Measurements from ENCODE around the gene BRD7.

DNA sequence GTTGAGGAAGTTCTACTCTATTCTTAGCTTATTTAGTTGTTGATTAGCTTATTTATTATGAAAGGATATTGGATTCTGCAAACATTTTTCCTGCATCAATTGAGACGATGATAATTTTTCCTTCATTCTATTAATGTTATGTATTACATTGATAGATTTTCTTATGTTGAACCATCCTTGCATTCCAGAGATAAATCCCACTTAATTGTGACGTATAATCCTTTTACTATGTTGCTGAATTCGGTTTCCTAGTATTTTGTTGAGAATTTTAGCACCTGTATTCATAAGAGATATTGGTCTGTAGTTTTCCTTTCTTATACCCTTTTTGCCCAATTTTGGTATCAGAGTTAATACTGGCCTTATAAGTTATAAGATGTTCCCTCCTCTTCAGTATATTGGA lies 47.6 kb upstream of the BRD7 start:
- TF ChIP-seq, protein P1, sequence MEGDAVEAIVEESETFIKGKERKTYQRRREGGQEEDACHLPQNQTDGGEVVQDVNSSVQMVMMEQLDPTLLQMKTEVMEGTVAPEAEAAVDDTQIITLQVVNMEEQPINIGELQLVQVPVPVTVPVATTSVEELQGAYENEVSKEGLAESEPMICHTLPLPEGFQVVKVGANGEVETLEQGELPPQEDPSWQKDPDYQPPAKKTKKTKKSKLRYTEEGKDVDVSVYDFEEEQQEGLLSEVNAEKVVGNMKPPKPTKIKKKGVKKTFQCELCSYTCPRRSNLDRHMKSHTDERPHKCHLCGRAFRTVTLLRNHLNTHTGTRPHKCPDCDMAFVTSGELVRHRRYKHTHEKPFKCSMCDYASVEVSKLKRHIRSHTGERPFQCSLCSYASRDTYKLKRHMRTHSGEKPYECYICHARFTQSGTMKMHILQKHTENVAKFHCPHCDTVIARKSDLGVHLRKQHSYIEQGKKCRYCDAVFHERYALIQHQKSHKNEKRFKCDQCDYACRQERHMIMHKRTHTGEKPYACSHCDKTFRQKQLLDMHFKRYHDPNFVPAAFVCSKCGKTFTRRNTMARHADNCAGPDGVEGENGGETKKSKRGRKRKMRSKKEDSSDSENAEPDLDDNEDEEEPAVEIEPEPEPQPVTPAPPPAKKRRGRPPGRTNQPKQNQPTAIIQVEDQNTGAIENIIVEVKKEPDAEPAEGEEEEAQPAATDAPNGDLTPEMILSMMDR (conservative IDR thresholded peaks at IDR 0.05 in 1 of 2, IDR thresholded peaks at IDR 0.05 in 1 of 2; ENCODE audit: extremely low read depth in 1 of 2, insufficient read depth in 1 of 2, low read depth in 1 of 2, low read length in 2 of 2), result no peak
- no peak for TF ChIP-seq EZH2 (IDR thresholded peaks at IDR 0.05; ENCODE audit: borderline replicate concordance, low read length)

All from mammary epithelial cell (primary cell).